Activated CD4-positive, alpha-beta T cell treated with anti-CD3 and anti-CD28 coated beads, Interleukin-2, amount 50 U/mL, for 1 hour (primary cell): ENCODE data around the gene NRTN.
A peak's percentile ranks its signal among the peaks of the same experiment; 100 is the strongest.

Experiments used
- DNase-seq: peaks from one replicate; pipeline ENCODE4 v3.0.0-alpha.2; 2020

NRTN gene

DNA sequence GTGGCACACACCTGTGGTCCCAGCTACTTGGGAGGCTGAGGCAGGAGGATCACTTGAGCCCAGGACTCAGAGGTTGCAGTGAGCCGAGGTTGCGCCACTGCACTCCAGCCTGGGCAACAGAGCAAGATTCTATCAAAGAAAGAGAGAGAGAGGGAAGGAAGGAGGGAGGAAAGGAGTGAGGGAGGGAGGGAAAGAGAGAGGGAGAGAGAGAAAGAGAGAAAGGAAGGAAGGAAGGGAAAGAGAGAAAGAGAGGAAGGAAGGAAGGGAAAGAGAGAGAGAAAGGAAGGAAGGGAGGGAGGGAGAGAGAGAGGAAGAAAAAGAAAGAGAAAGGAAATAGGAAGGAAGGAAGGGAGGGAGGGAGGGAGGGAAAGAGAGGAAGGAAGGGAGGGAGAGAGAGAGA lies 12.4 kb downstream of the NRTN start:
- no peak for DNase-seq

DNA sequence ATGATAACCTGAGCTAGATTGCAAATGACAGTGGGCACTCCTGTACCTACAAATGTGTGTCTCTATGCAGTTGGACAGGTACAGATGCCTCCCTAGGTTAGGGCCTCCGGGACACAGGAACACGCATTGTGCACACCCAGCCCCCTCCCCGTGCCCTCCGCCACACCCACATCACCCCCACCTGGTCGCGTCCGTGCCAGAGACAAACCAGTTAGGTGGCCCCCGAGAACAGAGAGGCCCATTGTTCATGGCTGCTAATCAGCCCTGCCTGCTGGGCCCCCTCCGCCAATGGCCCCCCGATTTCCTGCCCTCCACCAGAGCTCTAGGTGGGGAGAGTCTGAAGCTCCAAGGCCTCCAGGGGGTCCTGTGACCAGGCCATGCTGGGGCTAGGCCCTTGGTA lies 13.7 kb downstream of the NRTN start:
- no peak for DNase-seq

DNA sequence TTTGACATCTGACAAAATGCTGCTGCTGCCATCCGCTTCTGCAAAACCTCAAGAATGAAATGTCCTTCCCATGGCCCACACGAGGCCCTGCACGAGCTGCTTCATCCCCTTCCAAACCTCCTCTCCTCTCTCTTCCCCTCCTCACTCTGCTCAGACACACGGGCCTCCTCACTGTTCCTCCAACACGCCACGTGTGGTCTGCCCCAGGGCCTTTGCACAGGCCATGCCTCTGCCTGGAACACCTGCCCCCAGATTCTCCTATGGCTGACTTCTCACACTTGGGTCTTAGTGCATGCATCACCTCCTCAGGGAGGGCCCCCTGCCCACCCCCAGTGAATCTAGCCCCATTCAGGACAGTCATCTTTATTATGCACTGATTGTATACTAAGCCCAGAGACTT lies 15.9 kb downstream of the NRTN start:
- no peak for DNase-seq

DNA sequence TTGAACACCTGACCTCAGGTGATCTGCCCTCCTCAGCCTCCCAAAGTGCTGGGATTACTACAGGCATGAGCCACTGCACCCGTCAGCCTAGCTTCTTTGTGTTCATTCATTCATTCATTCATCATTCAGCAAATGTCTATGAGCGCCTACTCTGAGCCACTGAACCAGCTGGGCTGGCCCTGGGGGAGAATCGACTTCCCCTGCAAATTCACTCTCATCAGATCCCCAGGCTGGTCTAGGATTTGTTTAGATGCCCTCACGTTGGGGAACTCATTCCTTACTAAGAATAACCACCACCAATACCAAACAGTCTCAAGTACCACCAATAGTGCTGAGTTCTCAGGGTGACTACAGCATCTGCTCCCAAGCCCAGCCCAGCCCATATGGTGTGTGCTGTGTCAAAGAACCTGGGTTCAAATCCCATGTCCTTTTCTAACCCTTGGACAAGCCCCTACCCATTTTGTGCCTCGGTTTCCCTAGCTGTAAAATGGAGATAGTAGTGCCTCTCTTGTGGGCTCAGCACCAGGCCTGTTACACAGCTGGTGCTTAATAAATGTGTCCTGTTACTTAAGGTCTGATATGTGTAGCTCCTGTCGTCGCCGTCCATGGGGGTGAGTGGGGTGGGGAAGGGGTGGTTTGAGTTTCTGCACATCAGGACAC lies 16.8 kb downstream of the NRTN start:
- DNase-seq: no peak

DNA sequence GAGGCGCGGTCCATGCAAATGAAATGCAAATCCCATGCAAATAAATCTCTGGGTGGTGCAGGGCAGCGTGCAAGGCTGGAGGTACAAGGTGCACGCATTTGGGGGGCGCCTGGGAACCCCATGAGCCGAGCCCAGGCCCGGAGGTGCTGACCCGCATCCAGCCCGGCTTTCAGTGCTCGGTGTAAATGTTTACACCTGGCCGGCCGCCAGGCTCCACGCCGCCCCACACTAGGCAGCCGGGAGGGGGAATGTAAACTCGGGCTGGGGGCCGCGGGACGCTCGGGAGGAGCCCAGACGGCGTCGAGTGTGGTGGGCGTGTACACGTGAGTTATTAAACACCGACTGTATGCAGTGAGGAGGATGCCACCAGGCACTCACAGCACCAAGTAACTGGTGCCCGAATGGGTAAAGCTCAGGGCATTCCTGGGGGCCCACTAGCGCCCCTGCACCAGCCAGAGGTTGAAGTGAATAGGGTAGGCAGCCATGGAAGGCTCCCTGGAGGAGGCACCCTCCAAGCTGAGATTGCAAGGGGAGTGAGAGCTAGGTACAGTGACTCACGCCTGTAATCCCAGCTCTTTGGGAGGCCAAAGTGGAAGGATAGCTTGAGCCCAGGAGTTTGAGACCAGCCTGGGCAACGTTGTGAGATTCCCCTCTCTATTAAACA lies 17.4 kb downstream of the NRTN start:
- no peak for DNase-seq

DNA sequence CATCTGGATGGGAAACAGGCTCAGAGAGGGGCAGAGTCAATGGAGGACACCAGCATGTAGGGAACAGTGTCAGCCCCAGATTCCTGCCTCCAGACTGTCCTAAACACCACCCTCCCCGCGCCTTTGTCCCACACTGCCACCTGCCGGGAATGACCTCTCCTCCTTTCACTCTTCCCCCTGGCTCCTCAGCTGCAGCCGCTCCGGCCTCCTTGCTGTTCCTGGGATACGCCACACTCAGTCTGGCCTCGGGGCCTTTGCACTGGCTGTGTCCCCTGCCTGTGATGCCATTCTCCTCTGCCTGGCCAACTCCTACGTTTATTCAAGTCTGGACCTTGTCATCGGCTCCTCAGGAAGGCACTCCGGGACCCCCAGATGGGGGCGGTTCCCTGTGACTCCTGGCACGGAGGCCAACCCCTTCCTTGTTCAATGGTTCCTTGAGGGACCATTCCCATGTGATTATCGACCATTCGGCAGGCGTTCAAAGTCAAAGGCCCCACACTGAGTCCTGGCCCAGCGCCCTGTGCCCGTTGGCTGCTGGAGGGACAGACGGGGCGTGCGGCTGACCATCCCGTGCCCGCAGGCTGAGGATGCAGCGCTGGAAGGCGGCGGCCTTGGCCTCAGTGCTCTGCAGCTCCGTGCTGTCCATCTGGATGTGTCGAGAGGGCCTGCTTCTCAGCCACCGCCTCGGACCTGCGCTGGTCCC lies 18.9 kb downstream of the NRTN start:
- no peak for DNase-seq

DNA sequence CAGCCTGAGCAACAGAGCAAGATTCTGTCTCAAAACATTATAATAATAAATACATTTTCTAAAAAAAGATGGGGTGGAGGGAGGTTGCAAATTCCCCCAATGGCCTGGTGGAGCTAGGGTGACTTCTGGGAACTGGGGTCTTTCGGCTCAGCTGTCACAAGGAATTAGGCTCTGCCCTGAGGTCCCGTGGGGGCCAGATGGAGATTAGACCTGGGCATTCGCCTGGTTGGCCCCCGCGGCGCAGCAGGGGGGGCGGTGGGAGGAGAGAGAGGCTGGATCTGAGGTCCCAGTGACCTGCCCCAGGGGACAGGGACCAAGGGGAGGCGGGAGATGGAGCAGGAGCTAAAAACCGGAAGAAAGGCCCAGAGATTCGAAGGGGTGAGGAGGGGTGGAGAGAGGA lies 19.9 kb downstream of the NRTN start:
- DNase-seq: no peak

DNA sequence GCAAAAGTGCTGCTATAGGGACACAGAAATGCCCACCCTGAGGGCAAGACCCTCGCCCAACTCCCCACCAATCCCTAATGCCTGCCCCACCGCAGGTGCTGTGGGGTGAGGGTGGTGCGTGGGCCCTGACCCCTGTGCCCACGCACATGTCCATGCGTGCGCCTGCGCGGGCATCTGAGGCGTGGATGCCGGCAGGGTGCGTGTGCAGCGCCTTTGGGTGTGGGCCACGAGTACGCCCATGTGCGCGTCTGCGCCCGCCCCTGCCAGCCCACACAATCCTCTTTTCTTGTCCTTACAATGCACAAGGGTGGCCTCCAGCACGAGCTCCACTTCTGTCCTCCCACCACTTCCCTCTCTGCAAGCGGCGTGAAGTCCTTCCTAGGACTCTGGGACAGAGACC lies 20.3 kb downstream of the NRTN start:
- no peak for DNase-seq

DNA sequence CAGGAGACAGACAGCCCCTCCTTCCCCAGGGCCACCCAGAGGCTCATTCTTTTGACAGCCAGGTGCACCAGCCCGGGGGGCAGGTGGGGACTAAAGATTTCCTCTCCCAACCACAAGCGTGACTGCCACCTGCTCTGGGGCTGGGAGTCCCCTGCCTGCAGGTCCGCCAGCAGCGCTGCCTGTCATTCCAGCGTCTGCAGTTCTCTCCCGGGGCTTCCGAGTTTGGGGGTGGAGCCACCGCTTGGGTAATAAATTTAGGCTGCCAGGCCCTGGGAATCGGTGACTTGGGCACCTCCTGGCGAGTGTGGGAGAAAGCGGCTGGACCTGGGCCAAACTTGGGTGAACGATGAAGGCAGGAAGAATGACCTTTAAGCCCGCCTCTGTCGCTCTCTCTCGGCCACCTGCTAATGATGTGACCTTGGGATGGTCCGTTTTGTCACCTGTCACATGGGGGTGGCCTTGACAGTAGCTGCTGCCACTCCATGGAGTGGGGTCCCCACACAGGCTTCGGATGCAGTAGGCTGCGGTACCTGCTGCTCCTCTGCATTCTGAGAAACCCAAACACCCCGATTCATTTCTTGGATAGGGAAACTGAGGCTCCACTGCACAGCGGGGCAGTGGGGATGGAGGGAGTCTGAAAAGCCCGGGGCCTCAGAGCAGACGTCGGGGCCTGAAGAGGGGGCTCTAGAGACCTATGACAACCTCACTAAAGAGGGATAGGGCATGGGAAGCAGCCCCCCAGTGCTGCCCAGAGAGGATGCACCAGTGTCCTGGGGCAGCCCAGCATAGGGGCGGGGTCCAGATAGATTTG lies 21.9 kb downstream of the NRTN start:
- DNase-seq: no peak

DNA sequence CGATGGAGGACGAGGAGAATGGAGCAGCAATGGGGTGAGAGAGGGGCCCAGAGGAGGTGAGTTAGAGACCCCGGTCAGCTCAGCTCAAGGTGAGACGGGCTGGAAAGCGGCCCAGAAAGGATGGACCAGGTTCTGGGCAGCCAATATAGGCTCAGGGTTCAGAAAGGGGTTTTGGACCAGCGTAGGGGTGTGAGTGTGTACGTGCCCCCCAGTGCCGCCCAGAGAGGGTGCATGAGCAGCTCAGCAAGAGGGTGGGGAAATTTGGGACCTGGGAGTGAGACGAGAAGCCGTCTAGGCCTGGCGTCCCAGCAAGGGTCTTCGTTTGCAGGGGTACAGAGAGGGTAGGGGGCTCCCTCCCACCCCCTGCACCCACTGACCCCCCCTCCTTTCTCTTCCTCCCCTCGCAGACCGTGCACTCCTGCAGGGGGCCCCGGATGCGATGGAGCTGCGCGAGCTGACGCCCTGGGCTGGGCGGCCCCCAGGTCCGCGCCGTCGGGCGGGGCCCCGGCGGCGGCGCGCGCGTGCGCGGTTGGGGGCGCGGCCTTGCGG lies 22.5 kb downstream of the NRTN start:
- DNase-seq: no peak

DNA sequence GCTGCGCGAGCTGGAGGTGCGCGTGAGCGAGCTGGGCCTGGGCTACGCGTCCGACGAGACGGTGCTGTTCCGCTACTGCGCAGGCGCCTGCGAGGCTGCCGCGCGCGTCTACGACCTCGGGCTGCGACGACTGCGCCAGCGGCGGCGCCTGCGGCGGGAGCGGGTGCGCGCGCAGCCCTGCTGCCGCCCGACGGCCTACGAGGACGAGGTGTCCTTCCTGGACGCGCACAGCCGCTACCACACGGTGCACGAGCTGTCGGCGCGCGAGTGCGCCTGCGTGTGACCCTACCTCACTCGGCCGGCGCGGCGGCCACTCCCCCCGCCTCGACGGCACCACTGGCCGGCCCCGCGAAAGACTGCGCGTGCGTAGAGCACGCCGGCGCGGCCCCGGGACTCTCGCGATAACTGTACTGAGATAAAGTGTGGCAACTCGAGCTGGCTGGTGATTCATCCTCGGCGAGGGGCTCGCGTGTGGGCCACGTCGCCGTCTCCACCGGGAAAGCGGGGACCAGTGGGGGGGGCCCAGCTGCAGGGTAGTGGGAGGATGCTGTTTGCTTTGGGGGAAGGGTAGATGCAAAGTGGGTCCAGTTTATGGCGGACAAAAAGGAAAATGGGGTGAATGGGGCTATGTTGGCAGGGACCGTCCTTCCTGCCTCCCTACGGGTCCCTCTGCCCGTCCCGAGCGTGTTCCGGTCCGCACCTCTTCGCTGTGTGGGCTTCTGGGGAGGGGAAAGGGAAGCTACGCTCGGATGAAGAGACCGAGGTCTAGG lies 23.2 kb downstream of the NRTN start:
- DNase-seq: peak; percentile 92

DNA sequence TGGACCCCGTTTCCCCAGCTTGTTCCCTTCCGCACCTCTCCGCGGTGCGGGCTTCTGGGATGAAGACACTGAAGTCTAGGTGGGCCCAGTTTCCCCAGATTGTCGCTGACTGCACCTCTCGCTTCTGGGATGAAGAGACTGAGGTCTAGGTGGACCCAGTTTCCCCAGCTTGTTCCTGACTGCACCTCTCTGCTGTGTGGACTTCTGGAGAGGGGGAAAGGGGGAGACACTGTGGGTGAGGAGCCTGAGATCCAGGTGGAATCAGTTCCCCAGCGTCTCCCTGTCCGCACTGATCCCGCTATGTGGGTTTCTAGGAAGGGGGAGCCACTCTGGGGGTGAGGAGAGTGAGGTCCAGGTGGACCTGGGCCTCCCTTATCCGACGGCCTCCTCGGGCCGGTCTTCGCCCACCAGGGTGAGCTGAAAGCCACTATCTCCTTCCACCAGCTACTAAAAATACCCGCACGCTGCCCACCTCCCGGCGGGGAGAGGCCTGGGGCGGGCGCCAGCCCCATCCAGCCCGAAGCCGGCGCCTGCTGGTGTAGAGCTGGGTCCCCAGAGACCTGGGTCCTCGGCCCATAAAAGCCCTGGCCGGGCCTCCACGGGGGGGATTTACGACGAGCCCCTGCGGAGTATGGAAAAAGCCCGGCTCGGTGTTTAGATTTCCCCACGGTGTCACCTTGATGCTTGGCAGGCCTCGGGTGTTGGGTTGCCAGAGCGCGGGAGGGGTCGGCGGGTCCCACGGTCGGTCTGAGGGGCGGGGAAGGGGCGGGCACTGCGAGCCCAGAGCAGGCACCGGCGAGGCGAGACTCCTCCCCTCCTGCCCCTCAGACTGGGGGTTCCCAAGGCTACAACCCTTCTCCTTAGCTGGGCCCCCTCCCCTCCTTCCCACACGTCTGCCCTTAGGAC lies 24.0 kb downstream of the NRTN start:
- DNase-seq: no peak

DNA sequence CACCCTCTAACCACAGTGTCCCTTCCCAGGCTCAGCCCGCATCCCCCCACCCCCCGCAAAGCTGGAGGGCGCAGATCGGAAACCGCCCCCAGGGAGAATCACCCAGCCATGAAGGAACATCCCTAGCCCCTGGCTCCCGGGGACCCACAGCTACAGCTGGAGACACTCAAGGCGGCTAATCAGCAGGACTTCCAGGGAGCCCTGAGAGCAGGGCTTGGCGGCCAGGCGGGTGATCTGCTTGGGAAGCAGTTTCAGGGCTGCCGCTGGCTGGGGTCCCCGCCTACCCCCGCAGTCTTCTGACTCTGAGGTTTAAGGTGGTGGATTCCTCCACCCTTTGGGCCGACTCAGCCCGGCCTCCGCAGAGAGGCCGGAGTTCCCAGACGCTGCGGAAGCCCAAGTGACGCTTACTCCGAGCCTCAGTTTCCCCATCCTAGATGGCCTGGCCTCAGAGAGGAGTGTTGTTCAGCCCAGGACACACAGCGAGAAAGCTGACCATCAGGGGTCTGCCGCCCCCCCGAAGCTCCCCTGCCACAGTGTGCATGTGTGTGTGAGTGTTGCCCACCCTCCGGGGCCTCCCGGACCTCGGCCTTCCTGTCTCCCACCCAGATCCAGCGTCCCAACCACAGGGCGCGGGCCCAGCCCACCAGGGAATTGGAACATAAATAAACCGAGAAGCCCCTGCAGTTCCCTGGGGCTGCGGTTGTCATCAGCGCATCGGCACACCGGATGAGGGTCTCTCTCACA lies 24.9 kb downstream of the NRTN start:
- no peak for DNase-seq

DNA sequence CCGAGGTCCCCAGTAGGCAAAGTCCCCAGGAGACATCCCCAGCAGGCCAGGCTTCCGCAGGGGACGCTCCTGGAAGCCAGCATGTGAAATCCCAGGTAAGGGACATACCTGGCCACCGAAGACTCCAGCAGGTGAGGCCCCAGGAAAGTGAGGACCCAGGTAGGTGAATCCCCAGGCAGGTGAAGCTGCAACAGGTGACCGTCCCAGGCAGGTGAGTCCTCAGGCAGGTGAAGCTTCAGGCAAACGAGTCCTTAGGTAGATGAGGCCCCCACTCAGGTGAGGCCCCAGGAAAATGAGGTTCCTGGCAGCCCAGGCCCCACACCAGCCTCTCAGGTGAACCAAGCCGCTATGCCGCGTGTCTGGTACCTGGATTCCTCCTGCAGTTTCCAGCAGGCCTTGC lies 26.3 kb downstream of the NRTN start:
- DNase-seq: no peak

DNA sequence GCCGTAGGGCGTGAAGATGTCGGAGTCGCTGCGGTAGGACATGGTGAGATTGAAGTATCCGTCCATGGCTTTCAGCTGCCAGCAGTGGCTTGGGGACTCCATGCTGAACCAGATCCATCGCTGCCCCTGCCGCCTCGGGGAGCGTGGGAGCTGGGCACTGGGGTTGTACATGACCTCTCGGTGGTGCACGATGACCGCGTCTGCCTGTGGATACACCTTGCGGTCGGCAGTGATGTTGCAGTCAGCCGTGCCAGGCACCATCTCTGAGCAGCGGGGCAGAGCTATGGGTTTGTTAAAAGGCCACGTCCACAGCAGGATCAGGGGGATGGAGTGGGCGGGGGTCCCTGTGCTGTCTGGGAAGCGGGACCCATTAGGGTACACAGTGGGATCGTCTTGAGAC lies 27.2 kb downstream of the NRTN start:
- no peak for DNase-seq

DNA sequence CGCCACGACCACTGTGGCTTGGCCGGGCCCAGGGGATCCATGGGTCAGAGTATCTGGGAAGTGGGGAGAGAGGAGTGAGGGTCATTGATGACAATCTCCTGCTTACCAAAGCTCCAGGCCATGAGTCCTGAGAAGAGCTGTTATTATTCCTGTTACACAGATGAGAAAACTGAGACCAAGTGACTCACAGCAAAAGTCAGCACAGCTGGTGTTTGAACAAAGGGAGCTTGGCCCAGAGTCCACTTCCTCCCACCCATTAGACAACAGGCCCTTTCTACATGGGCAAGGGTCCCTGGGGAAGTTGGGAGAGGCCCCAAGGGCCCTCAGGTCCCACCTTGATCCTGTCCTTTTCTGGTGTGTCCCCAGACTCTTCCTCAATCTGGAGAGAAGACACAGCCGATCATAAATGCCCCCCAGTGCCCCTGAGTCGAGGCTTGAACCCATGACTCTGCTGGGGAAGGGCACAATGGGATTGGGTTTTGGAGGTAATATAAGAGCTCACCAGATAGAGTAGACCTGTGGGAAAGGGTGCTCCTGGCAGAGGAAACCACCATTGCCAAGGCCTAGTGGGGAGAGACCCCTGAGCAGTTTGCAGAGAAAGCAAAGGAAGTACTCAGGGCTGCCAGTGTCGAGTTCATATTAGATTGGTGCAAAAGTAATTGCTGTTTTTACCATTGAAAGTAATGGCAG lies 27.8 kb downstream of the NRTN start:
- DNase-seq: no peak

DNA sequence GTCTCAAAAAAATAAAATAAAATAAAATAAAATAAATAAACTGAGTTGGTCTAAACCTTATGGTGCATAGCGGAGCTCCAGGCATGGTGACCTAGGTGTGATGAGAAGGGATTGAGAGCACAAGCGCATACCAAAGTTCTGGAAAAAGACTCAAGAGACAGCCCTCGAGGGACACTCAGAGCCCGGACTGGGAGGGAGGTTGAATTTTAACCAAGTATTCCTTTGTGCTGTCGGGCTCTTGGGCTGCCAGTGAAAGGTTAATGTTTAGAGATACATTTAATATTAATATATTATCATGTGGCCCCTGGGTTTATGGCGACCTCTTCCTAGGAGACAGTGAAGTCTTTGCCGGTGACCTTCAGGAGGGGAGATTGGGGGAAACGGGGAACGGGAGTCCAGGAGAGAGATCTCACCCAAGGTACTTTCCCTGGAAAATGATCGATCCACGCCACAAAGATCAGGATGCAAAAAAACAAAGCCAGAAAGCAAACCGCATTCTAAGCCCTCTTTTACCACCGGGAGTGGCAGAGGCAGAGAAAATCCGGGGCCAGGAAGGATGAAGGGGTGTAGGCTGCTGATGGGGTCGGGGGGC lies 33.0 kb downstream of the NRTN start:
- DNase-seq: no peak

DNA sequence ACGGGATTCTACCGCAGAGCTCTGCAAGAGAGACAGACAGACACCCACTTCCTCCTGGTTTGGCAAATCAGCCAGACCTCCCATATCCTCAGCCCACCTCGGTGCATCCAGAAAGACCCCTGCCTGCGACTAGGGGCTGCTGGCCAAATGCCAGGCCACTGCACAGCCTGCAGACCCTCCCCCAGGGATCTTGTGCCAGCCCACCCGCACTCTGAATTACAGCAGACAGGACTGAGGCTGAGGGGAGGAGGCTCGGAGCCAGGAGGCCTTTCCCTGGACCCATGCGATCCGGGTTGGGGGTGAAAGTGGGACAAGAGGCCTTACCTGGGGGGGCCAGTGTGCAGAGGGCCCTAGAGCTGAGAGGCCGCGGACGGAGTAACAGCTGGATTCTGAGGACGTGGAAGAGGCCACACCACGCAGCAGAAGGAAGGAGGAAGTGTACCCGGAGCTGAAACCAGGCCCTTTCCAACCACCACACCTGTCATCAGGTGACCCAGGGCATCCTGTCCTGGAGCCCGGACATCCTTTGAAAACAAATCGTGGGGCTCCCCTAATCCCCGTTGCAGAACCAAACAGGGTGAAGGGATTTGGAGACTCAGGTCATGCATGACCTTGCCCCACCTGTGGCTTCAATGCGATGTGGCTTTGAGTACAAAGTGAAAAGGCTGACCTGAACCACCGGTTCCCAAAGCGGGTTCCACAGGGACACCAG lies 33.6 kb downstream of the NRTN start:
- no peak for DNase-seq
